ENCODE results near the gene MKNK1. TPM values are rescaled to one million over a fixed set of nuclear protein-coding genes. Genes with fewer than 3 reads are reported as not detected.

MKNK1 gene
- total RNA-seq, 1 experiment from 2014 or later = 12.9 TPM

DNA sequence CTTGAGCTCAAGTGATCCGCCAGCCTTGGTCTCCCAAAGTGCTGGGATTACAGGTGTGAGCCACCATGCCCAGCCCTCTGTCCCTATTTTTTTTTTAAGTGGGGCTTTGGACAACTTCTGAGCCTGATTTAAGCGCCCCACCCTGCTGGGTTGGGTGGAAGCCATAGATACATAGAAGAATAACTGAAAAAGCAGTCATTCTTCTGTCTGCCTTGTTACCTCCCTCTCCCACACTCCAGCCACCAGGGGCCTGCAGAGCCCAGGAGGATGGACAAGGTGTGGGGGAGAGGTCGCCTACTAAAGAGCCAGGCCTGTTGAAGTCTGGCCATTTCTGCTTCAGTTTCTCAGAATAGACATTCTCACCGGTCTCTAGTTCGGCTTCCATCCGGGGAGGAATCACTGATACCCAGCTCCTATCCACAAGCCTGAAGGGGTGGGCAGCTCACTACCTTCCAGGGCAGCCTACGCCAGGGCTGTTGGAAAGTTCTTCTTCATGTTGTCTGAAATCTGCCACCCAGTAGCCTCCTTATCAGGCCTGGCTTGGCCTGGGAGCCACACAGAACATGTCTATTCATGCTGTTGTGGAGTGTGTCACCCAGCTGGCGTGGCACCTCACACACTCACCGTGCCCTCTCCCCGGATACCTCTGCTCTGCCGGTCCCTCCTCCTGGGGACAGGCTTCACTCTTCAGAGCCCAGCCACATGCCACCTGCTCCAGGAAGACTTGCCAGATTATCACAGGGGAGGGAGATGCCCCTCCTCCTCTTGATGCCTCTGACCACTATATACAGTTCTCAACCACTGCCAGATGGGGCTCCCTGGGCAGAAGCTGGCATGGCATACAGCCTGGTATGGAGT lies 80.3 kb downstream of the MKNK1 start:
- peaks cover 80% of the 10 kb centered on the region for H3K27me3 Mint-ChIP-seq (ENCODE audit: low read depth)
- Histone ChIP-seq H3K9ac (ENCODE audit: extremely low read depth, insufficient read length, low read length) (no peak overlapping the region), H3K23me2 (ENCODE audit: insufficient read length, low read depth, low read length, poor library complexity, severe bottlenecking) (no peaks in the 10 kb centered on the region), H2AK5ac (ENCODE audit: insufficient read length, low read length) (no peak overlapping the region), H2BK20ac (ENCODE audit: low read depth, low read length, poor library complexity, severe bottlenecking) (no peak overlapping the region), H3K14ac (ENCODE audit: insufficient read depth, low read length) (no peak overlapping the region), H3K9me3 (ENCODE audit: control insufficient read depth, low read depth, low read length) (no peaks in the 10 kb centered on the region), H3K79me1 (ENCODE audit: insufficient read depth, low read depth, low read length, poor library complexity, severe bottlenecking) (no peaks in the 10 kb centered on the region), H4K91ac (ENCODE audit: insufficient read length, low read depth, low read length) (no peak overlapping the region), H3K23ac (ENCODE audit: insufficient read length, low read depth, low read length) (no peak overlapping the region), H3T11ph (ENCODE audit: low read length) (no peak overlapping the region), H4K5ac (ENCODE audit: insufficient read length, low read depth, low read length) (no peak overlapping the region), H3K79me2 (ENCODE audit: insufficient read depth, low read length) (no peaks in the 10 kb centered on the region), H3K4me1 (ENCODE audit: insufficient read depth, low read length) (peaks cover 12% of the 10 kb centered on the region; the same call in 1 of the 2 replicates), H3K18ac (ENCODE audit: insufficient read length, low read depth, low read length) (no peak overlapping the region), H4K20me1 (ENCODE audit: control insufficient read depth, insufficient read depth, insufficient read length) (no peaks in the 10 kb centered on the region), H3K27ac (ENCODE audit: insufficient read length, low read depth, low read length) (no peak overlapping the region), H2AFZ (ENCODE audit: low read length) (no peak overlapping the region), H3K27me3 (ENCODE audit: insufficient read depth, low read length) (peaks cover 11% of the 10 kb centered on the region; the same call in 1 of the 2 replicates), H3K4me2 (ENCODE audit: insufficient read depth, insufficient read length, low read length) (no peak overlapping the region), H2BK5ac (ENCODE audit: insufficient read length, low read length) (no peak overlapping the region), H4K8ac (replicated peaks; ENCODE audit: insufficient read length, low read depth, low read length) (no peak overlapping the region), H3K4ac (ENCODE audit: low read depth, low read length) (no peak overlapping the region), H2BK12ac (ENCODE audit: insufficient read length, low read depth, low read length) (no peak overlapping the region), H2BK15ac (ENCODE audit: low read depth, low read length) (no peak overlapping the region), H2BK120ac (ENCODE audit: low read depth, low read length, poor library complexity, severe bottlenecking) (no peak overlapping the region), H3K56ac (ENCODE audit: insufficient read length, low read depth, low read length) (no peak overlapping the region)
- H3K27ac Mint-ChIP-seq = no peak overlapping the region
- peaks cover 76 to 83% of the 10 kb centered on the region in 2 experiments for H3K4me1 Mint-ChIP-seq
- TF ChIP-seq, protein P1, sequence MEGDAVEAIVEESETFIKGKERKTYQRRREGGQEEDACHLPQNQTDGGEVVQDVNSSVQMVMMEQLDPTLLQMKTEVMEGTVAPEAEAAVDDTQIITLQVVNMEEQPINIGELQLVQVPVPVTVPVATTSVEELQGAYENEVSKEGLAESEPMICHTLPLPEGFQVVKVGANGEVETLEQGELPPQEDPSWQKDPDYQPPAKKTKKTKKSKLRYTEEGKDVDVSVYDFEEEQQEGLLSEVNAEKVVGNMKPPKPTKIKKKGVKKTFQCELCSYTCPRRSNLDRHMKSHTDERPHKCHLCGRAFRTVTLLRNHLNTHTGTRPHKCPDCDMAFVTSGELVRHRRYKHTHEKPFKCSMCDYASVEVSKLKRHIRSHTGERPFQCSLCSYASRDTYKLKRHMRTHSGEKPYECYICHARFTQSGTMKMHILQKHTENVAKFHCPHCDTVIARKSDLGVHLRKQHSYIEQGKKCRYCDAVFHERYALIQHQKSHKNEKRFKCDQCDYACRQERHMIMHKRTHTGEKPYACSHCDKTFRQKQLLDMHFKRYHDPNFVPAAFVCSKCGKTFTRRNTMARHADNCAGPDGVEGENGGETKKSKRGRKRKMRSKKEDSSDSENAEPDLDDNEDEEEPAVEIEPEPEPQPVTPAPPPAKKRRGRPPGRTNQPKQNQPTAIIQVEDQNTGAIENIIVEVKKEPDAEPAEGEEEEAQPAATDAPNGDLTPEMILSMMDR (conservative IDR thresholded peaks at IDR 0.05) = no peak
- no peaks in the 10 kb centered on the region for H3K36me3 Mint-ChIP-seq (ENCODE audit: insufficient read depth in 1 of 3, low read depth in 3 of 3)
- no peak overlapping the region; a peak in 1 of 5 replicates for H3K4me3 Mint-ChIP-seq
- H3K9me3 Mint-ChIP-seq = no peaks in the 10 kb centered on the region; a peak in 2 of 5 replicates
- DNase-seq = no peak
- no CpG with 5 or more reads among the region's 11 CpGs for WGBS (ENCODE audit: extremely low coverage, insufficient read length, low lambda C conversion rate)

Data from H9 (cell line).